Right lobe of liver (tissue), 4 donors: Measurements from ENCODE around the gene OR51D1.

ENCODE experiments used
- CTCF ChIP-seq, 4 donors: fragments of 200-600 bp in 3 of 4; fragments of 450-650 bp in 1 of 4; IDR thresholded peaks; one replicate each; pipeline versions ENCODE4 v1.5.1 to v1.8.0; 2016 to 2022; ENCODE audit warnings: antibody characterized with exemption in 4 of 4, mild to moderate bottlenecking in 2 of 4
- POLR2A ChIP-seq: fragments of 450-650 bp; IDR thresholded peaks from one replicate; pipeline ENCODE4 v1.6.1; 2017; ENCODE audit warnings: antibody characterized with exemption, mild to moderate bottlenecking
- donor health status: DM: no; HTN: no; CAD: no.
- donor health status: DM: no; HTN: no; CAD: no.
- donor health status: DM: no; HTN: yes; CAD: no.

- TF ChIP-seq POLR2A (no peak), CTCF (IDR thresholded peaks at IDR 0.05) (no peak)
These were observed 32.2 kb upstream of the OR51D1 start for GRCh38 chr11:4605057-4605456.
